ENCODE results near the gene MCEMP1. TPM values are rescaled to one million over a fixed set of nuclear protein-coding genes. Genes with fewer than 3 reads are reported as not detected.

The MCEMP1 gene
- total RNA-seq, 1 donor from 2014 or later: not detected

DNA sequence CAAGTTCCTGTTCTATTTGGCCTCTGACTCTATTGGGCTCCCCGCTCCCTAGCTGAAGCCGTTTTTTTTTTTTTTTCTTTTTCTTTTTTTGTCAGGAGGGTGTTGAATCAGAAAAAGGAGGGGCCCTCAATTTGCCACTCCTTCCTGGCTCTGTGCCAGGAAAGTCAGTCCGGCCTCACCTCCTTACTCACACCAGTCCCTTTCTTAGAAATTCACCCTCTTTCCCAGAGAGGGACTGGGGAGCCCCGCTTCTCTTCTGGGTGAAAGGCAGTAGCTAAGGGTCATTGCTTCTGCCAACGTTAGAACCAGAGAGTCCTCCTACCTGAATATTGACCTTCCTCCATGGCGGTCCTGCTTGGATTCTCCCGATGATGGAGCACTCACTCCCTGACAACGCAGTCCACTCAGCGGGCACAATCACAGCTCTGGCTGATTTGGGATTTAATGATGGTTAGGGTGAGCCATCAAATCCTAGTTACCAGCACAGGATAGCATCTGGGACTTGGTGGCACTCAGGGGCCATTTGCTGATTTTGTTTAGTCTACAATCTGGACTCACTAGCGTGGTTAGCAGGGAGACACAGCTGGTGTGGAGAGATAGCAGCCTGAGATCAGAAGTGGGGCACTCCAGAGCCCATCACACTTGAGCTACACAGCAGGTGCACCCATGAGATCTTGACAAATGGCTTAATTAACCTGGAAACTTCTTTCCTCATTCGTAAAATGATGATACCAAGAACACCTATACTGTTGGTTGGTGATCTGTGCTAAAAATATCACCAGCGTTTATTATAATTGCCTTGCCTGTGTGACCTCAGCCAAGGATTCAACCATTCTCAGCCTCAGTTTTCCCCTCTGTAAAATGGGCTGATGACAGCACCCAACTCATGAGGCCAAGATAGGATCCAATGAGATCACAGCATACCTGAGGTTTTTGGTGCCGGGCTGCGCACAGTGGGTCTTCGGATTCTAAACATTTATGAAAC is 22.8 kb downstream of the MCEMP1 start:
- Histone ChIP-seq H2AFZ (ENCODE audit: low read depth, low read length) (no peak overlapping the region), H3K27me3 (ENCODE audit: insufficient read depth, low read length) (no peaks in the 10 kb centered on the region), H3K4me1 (ENCODE audit: insufficient read depth, low read length) (no peaks in the 10 kb centered on the region), H3K79me2 (ENCODE audit: insufficient read depth, low read length) (no peaks in the 10 kb centered on the region), H3K9ac (ENCODE audit: low read length) (no peak overlapping the region), H3K4me3 (ENCODE audit: insufficient read depth, low read depth, low read length) (no peak overlapping the region), H3K27ac (ENCODE audit: low read depth, low read length) (no peak overlapping the region), H4K20me1 (ENCODE audit: insufficient read depth, low read length) (no peaks in the 10 kb centered on the region), H3K36me3 (ENCODE audit: insufficient read depth, low read length) (no peaks in the 10 kb centered on the region), H3K9me3 (ENCODE audit: insufficient read depth, low read depth, low read length) (no peaks in the 10 kb centered on the region), H3K4me2 (ENCODE audit: low read length) (no peak overlapping the region)
- TF ChIP-seq, protein P1, sequence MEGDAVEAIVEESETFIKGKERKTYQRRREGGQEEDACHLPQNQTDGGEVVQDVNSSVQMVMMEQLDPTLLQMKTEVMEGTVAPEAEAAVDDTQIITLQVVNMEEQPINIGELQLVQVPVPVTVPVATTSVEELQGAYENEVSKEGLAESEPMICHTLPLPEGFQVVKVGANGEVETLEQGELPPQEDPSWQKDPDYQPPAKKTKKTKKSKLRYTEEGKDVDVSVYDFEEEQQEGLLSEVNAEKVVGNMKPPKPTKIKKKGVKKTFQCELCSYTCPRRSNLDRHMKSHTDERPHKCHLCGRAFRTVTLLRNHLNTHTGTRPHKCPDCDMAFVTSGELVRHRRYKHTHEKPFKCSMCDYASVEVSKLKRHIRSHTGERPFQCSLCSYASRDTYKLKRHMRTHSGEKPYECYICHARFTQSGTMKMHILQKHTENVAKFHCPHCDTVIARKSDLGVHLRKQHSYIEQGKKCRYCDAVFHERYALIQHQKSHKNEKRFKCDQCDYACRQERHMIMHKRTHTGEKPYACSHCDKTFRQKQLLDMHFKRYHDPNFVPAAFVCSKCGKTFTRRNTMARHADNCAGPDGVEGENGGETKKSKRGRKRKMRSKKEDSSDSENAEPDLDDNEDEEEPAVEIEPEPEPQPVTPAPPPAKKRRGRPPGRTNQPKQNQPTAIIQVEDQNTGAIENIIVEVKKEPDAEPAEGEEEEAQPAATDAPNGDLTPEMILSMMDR (IDR thresholded peaks at IDR 0.05; ENCODE audit: insufficient read depth, low read depth, low read length): no peak
- TF ChIP-seq EZH2 (IDR thresholded peaks at IDR 0.05; ENCODE audit: insufficient read depth, low read length): no peak
- Mint-ChIP-seq H3K27ac (ENCODE audit: unreplicated experiment) (no peak overlapping the region), H3K4me3 (ENCODE audit: unreplicated experiment) (no peak overlapping the region), H3K9me3 (ENCODE audit: unreplicated experiment) (no peaks in the 10 kb centered on the region), H3K4me1 (ENCODE audit: low read depth, unreplicated experiment) (no peaks in the 10 kb centered on the region), H3K27me3 (ENCODE audit: low read depth, unreplicated experiment) (peaks cover 46% of the 10 kb centered on the region), H3K36me3 (ENCODE audit: low read depth, unreplicated experiment) (no peaks in the 10 kb centered on the region)
- DNase-seq (ENCODE audit: low read depth) (no peak), FAIRE-seq (no peak)

DNA sequence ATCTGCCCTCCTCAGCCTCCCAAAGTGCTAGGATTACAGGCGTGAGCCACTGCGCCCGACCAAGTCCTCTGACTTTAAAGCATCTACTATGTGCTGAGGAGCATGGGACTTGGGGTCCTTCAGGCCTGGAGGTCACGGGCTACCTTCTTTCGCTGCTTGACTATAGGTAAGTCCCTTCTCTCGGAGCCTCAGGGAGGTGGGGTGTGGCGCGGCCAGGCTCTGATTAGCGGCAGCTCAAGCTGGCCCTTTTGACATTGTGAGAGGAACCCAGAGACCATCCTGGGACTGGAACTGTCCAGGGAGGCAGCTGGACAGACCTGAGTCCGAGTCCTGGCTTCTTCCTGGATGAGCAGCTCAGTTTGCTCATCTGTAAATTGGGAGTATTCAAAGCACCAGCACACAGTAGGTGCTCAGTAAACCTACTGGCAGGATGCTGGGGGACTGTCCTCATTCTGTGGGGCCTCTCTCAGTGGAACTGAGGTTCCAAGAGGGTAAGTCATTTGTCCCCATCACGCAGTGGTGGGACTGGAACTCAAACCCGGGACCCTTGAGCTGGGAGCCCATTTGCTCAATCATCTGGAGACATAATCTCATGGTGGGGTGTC is 24.3 kb downstream of the MCEMP1 start:
- H3K27me3 Mint-ChIP-seq (ENCODE audit: low read depth, unreplicated experiment): peaks cover 54% of the 10 kb centered on the region
- Histone ChIP-seq H3K27me3 (ENCODE audit: insufficient read depth, low read length) (no peaks in the 10 kb centered on the region), H3K27ac (ENCODE audit: low read depth, low read length) (no peak overlapping the region), H3K4me3 (ENCODE audit: insufficient read depth, low read depth, low read length) (no peak overlapping the region), H3K4me1 (ENCODE audit: insufficient read depth, low read length) (no peaks in the 10 kb centered on the region), H3K9ac (ENCODE audit: low read length) (no peak overlapping the region), H3K9me3 (ENCODE audit: insufficient read depth, low read depth, low read length) (no peaks in the 10 kb centered on the region), H4K20me1 (ENCODE audit: insufficient read depth, low read length) (no peaks in the 10 kb centered on the region), H3K36me3 (ENCODE audit: insufficient read depth, low read length) (no peaks in the 10 kb centered on the region), H2AFZ (ENCODE audit: low read depth, low read length) (no peak overlapping the region), H3K4me2 (ENCODE audit: low read length) (no peak overlapping the region), H3K79me2 (ENCODE audit: insufficient read depth, low read length) (no peaks in the 10 kb centered on the region)
- H3K9me3 Mint-ChIP-seq (ENCODE audit: unreplicated experiment): no peaks in the 10 kb centered on the region
- no peaks in the 10 kb centered on the region for H3K36me3 Mint-ChIP-seq (ENCODE audit: low read depth, unreplicated experiment)
- no peak overlapping the region for H3K27ac Mint-ChIP-seq (ENCODE audit: unreplicated experiment)
- TF ChIP-seq EZH2 (IDR thresholded peaks at IDR 0.05; ENCODE audit: insufficient read depth, low read length): no peak
- TF ChIP-seq, protein P1 (IDR thresholded peaks at IDR 0.05; ENCODE audit: insufficient read depth, low read depth, low read length): no peak
- DNase-seq (ENCODE audit: low read depth) (no peak), FAIRE-seq (no peak)
- H3K4me1 Mint-ChIP-seq (ENCODE audit: low read depth, unreplicated experiment): no peaks in the 10 kb centered on the region
- no peak overlapping the region for H3K4me3 Mint-ChIP-seq (ENCODE audit: unreplicated experiment)

All from astrocyte (in vitro differentiated cells and primary cell).